ENCODE measurements around the gene GPATCH3. TPM values are rescaled to one million over a fixed set of nuclear protein-coding genes. Genes with fewer than 3 reads are reported as not detected.
"Not testable (repeated sequence)": the region's sequence is repeated elsewhere in the genome, so short reads cannot be mapped to it uniquely, and the experiment has no call there.

Gene GPATCH3, protein sequence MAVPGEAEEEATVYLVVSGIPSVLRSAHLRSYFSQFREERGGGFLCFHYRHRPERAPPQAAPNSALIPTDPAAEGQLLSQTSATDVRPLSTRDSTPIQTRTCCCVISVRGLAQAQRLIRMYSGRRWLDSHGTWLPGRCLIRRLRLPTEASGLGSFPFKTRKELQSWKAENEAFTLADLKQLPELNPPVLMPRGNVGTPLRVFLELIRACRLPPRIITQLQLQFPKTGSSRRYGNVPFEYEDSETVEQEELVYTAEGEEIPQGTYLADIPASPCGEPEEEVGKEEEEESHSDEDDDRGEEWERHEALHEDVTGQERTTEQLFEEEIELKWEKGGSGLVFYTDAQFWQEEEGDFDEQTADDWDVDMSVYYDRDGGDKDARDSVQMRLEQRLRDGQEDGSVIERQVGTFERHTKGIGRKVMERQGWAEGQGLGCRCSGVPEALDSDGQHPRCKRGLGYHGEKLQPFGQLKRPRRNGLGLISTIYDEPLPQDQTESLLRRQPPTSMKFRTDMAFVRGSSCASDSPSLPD
- 5.6 and 14.5 TPM in 2 replicates for total RNA-seq (2014; rRNA removed; shearing (Covaris generic))

DNA sequence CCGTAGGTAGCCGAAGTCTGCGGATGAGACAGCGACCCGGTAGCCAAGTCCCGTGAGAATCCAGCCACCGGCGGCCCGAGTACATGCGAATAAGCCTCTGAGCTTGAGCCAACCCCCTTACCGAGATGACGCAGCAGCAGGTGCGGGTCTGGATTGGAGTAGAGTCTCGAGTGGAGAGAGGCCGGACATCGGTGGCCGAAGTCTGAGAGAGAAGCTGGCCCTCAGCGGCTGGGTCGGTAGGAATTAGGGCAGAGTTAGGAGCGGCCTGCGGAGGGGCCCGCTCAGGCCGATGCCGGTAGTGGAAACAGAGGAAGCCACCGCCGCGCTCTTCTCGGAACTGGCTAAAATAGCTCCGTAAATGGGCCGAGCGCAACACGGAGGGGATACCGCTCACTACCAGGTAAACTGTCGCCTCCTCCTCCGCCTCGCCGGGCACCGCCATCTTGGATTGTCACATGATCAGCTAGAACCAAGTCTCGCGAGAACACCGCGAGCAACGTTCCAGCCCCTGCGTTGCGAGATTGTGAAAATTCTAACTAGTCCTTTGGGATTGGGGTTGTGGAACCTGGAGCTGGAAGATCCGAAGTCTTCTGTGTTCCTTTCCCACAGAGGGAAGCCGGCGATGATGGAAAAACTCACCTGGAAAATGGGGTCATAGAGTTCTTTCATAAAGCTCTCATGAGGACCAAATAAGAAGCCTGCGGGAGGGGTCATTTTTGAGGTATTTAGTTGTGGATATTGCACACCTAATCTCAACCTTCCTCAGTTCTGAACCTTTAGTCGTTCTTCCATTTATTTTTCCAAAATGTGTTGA is at the start of gene GPATCH3:
Gene GPATCH3 (minus strand): TSS at position 467 of the 814 bp plus-strand sequence. CDS start 25 bp downstream, at position 442.
- DNase-seq (ENCODE audit: low read depth), result peak; percentile 93

DNA sequence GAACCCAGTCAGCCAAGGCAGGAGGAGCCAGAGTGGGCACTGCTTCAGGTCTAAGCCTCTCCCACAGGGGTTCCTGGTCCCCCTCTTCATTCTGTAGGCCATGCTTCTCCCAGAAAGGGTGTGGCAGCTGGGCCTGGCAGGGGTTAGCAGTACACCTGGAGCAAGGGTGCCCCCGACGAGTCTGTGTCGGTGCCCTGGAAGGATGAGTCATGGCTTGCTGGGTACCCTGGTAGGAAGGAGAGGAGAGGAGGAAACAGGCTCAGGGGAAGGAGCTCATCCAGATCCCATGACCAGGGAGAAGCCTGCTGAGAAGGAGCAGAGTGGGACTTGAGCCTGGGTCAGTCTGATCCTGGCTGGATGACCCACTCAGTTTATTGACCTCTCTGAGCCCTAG is 49.7 kb upstream of the GPATCH3 start:
- peak; percentile 26 for DNase-seq (ENCODE audit: low read depth)

GRCh38 chr1:26949266-26949925 is 49.1 kb upstream of the GPATCH3 start:
- DNase-seq (ENCODE audit: low read depth), result peak; percentile 37

DNA sequence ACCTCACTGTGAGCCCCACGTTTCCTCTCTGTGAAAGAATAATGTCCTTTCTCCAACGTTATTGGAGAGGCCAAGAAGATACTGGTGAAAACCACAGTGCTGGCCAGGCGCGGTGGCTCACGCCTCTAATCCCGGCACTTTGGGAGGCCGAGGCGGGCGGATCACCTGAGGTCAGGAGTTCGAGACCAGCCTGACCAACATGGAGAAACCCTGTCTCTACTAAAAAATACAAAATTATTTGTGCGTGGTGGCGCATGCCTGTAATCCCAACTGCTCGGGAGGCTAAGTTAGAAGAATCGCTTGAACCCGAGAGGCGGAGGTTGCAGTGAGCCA is 48.4 kb upstream of the GPATCH3 start:
- DNase-seq (ENCODE audit: low read depth), result not testable (repeated sequence)

GRCh38 chr1:26946270-26946669 is 46.0 kb upstream of the GPATCH3 start:
- no peak for DNase-seq (ENCODE audit: low read depth)

DNA sequence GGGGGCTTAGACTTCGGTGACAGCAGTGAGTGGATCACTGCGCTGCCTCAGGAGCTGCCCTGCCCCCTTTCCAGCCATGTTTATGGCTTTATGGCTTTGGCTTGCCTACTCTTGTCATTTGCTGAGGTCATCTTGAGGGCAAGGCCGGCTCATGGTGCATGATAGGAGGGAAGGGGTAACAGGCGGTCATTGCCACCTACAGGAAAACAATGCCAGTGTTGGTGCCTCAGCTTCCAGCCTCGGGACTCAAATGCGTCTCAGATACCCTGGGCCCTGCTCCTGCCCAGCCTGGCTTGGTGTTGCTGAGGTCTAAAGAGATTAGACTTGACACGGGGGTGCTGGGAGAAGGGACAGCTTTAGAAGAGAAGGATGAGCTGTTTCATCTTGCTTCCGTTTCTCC is 45.5 kb upstream of the GPATCH3 start:
- DNase-seq (ENCODE audit: low read depth), result no peak

- no peak for DNase-seq (ENCODE audit: low read depth)
These were observed 44.9 kb upstream of the GPATCH3 start for GRCh38 chr1:26945138-26945537.

GRCh38 chr1:26942656-26943055 is 42.4 kb upstream of the GPATCH3 start:
- no peak for DNase-seq (ENCODE audit: low read depth)

- no peak for DNase-seq (ENCODE audit: low read depth)
These were observed 41.0 kb upstream of the GPATCH3 start for GRCh38 chr1:26941311-26941710.

GRCh38 chr1:26938659-26939025 is 38.4 kb upstream of the GPATCH3 start:
- DNase-seq (ENCODE audit: low read depth), result no peak

DNA sequence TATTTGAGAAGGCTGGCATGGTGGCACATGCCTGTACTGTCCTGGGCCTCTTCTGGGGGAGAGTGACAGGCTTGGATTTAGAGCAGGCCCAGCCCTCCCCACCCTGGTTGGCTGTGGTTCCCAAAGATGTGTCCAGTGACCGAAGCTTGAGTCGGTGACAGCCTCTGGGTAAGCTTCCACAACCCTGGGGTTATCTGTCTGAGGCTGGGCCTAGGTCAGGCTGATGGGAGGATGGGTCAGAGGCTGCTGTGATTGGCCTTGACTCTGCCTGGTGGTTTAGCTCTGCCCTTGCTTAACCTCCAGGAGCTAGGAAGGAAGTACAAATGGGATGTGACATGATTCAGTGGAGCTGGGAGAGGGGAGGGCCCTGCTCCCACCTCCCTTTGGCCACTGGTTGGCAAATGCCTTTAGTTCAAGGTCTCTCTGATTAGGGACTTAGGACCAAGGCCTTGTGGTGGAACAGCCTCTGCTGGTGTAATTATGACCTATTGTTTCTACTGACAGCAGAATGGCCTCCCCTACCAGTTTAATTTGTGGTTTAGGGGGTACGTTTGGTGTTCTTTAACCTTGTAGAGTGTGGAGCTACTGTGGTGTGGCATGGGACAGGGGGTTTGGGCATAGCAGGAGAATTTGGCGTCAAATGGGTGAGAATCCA is 37.9 kb upstream of the GPATCH3 start:
- DNase-seq (ENCODE audit: low read depth), result no peak

- no peak for DNase-seq (ENCODE audit: low read depth)
These were observed 36.6 kb upstream of the GPATCH3 start for GRCh38 chr1:26936823-26937222.

DNA sequence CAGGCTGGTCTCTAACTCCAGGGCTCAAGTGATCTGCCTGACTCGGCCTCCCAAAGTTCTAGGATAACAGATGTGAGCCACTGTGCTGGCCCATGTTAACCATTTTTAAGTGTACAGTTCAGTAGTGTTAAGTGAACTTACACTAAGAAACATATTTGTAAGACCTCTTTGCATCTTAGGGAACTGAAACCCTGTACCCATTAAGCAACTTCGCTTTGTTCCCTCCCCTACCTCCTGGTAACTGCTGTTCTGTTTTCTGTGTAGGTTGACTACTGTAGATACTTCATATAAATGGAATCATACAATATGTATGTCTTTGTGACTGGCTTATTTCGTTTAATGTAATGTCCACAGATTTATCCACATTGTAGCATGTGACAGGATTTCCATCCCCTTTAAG is 32.3 kb upstream of the GPATCH3 start:
- no peak for DNase-seq (ENCODE audit: low read depth)

GRCh38 chr1:26923711-26924110 is 23.4 kb upstream of the GPATCH3 start:
- no peak for DNase-seq (ENCODE audit: low read depth)

DNA sequence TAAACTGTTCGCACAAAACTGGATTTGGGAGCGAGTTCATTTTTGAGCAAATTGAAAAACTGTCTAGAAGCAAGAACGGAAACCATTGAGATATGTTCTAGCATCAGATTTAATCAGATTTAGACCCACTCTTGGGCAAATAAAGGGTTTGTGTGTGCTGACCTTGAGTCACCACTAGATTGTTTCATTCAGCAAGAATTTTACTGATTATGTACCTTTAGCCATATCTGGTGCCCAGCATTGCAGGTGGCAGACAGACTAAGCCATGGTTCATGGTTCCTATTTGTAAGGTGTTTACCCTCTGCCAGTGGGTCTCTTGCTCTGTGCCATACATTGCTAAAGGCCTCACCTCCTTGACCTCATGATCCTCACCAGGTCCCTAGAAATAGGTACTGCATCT is 22.6 kb upstream of the GPATCH3 start:
- no peak for DNase-seq (ENCODE audit: low read depth)

GRCh38 chr1:26922431-26922729 is 22.1 kb upstream of the GPATCH3 start:
- no peak for DNase-seq (ENCODE audit: low read depth)

GRCh38 chr1:26921540-26922430 is 21.5 kb upstream of the GPATCH3 start, which contains the start of gene NUDC:
TSS of gene NUDC (plus strand) at chr1:26921743. CDS start at chr1:26921849, 106 bp downstream.
- peak; percentile 98 for DNase-seq (ENCODE audit: low read depth)

DNA sequence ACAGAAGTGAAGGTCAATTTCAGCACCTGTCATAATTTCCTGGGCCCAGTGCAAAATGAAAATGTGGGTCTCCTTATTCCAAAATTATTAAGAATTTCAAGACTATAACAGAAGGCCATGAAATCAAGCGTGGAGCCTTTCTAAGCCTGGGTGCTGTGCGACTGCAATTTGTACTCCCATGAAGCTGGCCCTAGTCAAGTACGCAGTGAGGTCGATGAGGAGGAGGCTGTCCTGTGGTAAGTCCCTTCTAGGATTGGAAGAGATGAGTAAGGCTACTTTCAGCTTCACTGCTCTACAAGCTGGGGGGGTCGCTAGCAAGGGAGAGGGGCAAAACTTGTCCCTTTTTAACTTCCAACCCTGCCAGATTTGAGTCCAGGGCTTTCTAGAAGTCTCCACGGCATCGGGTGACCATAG is 20.9 kb upstream of the GPATCH3 start:
- no peak for DNase-seq (ENCODE audit: low read depth)

GRCh38 chr1:26915204-26915842 is 15.1 kb upstream of the GPATCH3 start:
- DNase-seq (ENCODE audit: low read depth), result peak; percentile 43

All from M059J (cell line).